ENCODE results near the gene OSBP. TPM values are rescaled to one million over a fixed set of nuclear protein-coding genes. Genes with fewer than 3 reads are reported as not detected.

Gene OSBP
- total RNA-seq, 4 donors from 2014 or later: 32.5 to 40.0 (median 33.3) TPM

DNA sequence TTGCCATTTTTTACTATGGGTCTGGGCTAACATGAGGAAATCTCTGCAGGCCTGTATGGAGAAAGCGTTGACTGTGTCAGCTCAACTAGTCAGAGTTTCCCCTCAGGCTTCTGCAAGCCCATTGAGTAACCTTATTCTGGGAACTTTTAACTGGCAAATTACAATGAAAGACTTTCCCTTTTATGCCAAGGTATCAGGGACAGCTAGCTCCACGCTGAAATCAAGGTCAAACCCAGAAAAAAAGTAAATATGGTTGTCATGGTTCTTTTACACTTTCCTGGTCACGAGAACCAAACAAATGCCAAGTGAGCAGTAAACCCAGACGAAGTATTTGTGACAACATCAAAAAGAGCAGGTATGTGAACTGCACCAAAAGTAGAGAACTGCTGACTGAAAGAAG, 13.8 kb downstream of the OSBP start:
- TF ChIP-seq EP300 (IDR thresholded peaks at IDR 0.05) (no peak), POLR2AphosphoS5 (IDR thresholded peaks at IDR 0.05) (no peak), POLR2A (IDR thresholded peaks at IDR 0.05; ENCODE audit: low read depth) (no peak)
- TF ChIP-seq, protein P1, sequence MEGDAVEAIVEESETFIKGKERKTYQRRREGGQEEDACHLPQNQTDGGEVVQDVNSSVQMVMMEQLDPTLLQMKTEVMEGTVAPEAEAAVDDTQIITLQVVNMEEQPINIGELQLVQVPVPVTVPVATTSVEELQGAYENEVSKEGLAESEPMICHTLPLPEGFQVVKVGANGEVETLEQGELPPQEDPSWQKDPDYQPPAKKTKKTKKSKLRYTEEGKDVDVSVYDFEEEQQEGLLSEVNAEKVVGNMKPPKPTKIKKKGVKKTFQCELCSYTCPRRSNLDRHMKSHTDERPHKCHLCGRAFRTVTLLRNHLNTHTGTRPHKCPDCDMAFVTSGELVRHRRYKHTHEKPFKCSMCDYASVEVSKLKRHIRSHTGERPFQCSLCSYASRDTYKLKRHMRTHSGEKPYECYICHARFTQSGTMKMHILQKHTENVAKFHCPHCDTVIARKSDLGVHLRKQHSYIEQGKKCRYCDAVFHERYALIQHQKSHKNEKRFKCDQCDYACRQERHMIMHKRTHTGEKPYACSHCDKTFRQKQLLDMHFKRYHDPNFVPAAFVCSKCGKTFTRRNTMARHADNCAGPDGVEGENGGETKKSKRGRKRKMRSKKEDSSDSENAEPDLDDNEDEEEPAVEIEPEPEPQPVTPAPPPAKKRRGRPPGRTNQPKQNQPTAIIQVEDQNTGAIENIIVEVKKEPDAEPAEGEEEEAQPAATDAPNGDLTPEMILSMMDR (IDR thresholded peaks at IDR 0.05): no peak
- Histone ChIP-seq H3K27ac (replicated peaks in 1 of 4) (no peak overlapping the region), H3K27me3 (no peaks in the 10 kb centered on the region), H3K4me1 (no peaks in the 10 kb centered on the region), H3K4me3 (no peak overlapping the region), H3K9me3 (no peaks in the 10 kb centered on the region), H3K36me3 (peaks cover 60 to 99% (median 96%) of the 10 kb centered on the region in 4 donors)
- intact Hi-C loops (cut with DNase I): no loop called here
- no peak for DNase-seq (ENCODE audit: extremely low spot score)
- WGBS: 85% methylated on average over 4 of the region's 4 CpGs

DNA sequence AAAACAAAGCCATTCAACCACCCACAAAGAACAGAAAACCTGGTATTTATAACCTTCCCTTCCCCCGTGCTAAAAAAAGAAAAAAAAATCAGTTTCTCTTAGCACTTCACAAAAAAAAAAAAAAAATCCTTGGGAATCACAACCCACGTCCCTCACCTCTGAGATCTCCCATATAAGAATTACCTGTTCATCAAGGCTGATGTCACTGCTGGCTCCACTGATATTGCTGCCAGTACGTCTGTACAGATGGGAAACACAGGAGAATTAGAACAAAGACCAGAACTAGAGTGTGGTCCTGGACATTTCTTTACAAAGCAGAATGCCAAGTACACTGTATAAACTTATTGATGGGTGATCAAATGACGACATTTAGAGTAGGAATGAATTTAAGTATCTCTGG, 14.9 kb downstream of the OSBP start:
- H3K4me1 ChIP-seq: no peaks in the 10 kb centered on the region
- no peak overlapping the region for H3K27ac ChIP-seq (replicated peaks in 1 of 4)
- peaks cover 60 to 99% (median 95%) of the 10 kb centered on the region in 4 donors for H3K36me3 ChIP-seq
- intact Hi-C loops (cut with DNase I): no loop called here
- TF ChIP-seq, protein P1 (IDR thresholded peaks at IDR 0.05): no peak
- TF ChIP-seq EP300 (IDR thresholded peaks at IDR 0.05) (no peak), POLR2AphosphoS5 (IDR thresholded peaks at IDR 0.05) (no peak), POLR2A (IDR thresholded peaks at IDR 0.05; ENCODE audit: low read depth) (no peak)
- no peaks in the 10 kb centered on the region for H3K9me3 ChIP-seq
- no peak overlapping the region for H3K4me3 ChIP-seq
- H3K27me3 ChIP-seq: no peaks in the 10 kb centered on the region
- no peak for DNase-seq (ENCODE audit: extremely low spot score)
- WGBS: 85% methylated on average over 4 of the region's 4 CpGs

DNA sequence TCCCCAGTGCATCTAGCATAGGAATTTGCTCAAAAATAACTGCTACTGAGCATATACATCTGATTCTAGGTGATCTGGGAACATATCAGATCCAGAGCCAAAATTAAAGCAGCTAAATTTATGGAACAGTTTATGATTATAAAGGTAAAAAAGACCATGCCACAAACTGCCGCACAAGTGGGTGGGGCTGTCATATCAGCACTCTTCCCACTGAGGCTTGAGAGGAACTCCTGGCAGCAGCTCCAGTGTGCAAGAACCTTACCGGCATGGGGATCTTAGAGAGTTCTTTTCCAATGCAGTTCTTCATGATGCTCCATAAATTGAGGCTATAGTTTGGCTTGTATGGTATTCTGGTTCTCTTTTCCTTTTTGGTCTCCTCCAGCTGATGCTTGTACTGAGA, 15.3 kb downstream of the OSBP start:
- WGBS: 94% methylated on average over 2 of the region's 2 CpGs
- H3K9me3 ChIP-seq: no peaks in the 10 kb centered on the region
- DNase-seq (ENCODE audit: extremely low spot score): no peak
- no peaks in the 10 kb centered on the region for H3K4me1 ChIP-seq
- no peaks in the 10 kb centered on the region for H3K27me3 ChIP-seq
- H3K36me3 ChIP-seq: peaks cover 60 to 99% (median 95%) of the 10 kb centered on the region in 4 donors
- no peak overlapping the region for H3K27ac ChIP-seq (replicated peaks in 1 of 4)
- intact Hi-C loops (cut with DNase I): no loop called here
- no peak overlapping the region for H3K4me3 ChIP-seq
- TF ChIP-seq POLR2A (IDR thresholded peaks at IDR 0.05; ENCODE audit: low read depth) (no peak), POLR2AphosphoS5 (IDR thresholded peaks at IDR 0.05) (no peak), EP300 (IDR thresholded peaks at IDR 0.05) (no peak)
- TF ChIP-seq, protein P1 (IDR thresholded peaks at IDR 0.05): no peak

DNA sequence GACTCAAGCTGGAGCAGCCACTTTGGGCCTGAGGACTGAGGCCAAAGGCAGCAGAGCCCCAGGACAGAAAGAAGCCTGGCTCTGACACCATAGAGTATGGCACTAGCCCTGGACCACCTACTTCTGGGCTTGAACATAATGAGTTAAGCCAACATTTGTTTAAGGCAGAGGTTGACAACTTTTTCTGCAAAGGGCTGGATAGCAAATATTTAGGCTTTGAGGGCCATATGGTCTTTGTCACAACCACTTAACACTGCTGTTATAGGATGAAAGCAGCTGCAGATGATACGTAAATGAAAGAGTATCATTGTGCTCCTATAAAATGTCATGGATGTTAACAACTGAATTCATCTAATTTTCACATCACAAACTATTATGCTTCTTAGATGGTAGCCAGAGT, 16.6 kb downstream of the OSBP start:
- Histone ChIP-seq H3K36me3 (peaks cover 61 to 99% (median 96%) of the 10 kb centered on the region in 4 donors), H3K9me3 (no peaks in the 10 kb centered on the region), H3K4me3 (no peak overlapping the region), H3K4me1 (no peaks in the 10 kb centered on the region), H3K27me3 (no peaks in the 10 kb centered on the region), H3K27ac (replicated peaks in 1 of 4) (no peak overlapping the region)
- intact Hi-C loops (cut with DNase I): no loop called here
- no peak for DNase-seq (ENCODE audit: extremely low spot score)
- WGBS: 82% methylated on average over 1 of the region's 1 CpG
- TF ChIP-seq POLR2A (IDR thresholded peaks at IDR 0.05; ENCODE audit: low read depth): no peak
- TF ChIP-seq, protein P1 (IDR thresholded peaks at IDR 0.05): no peak
- TF ChIP-seq POLR2AphosphoS5 (IDR thresholded peaks at IDR 0.05): no peak
- no peak for TF ChIP-seq EP300 (IDR thresholded peaks at IDR 0.05)

DNA sequence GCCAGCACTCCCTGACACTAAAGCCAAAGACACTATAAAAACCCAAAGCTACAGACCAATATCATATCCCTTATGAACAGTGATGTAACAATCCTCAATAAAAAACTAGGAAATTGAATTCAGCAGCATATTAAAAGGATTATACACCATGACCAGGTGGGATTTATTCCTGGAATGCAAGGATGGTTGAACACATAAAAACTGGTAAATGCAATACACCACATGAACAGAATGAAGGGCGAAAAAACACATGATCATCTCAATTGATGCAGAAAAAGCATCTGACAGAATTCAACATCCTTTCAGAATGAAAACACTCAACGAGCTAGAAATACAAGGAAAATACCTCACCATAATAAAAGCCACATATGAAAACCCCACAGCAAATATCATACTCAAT, 31.3 kb downstream of the OSBP start:
- WGBS: 94% methylated on average over 2 of the region's 2 CpGs
- Histone ChIP-seq H3K27ac (replicated peaks in 1 of 4) (no peak overlapping the region), H3K27me3 (no peaks in the 10 kb centered on the region), H3K4me1 (no peaks in the 10 kb centered on the region), H3K9me3 (no peaks in the 10 kb centered on the region), H3K36me3 (peaks cover 19 to 89% (median 78%) of the 10 kb centered on the region in 4 donors), H3K4me3 (no peak overlapping the region)
- TF ChIP-seq POLR2AphosphoS5 (IDR thresholded peaks at IDR 0.05) (no peak), POLR2A (IDR thresholded peaks at IDR 0.05; ENCODE audit: low read depth) (no peak), EP300 (IDR thresholded peaks at IDR 0.05) (no peak)
- TF ChIP-seq, protein P1 (IDR thresholded peaks at IDR 0.05): no peak
- intact Hi-C loops (cut with DNase I): no loop called here
- DNase-seq (ENCODE audit: extremely low spot score): no peak
